Neural cell (in vitro differentiated cells): Measurements from ENCODE around the gene PSMC6.

ENCODE experiments used
- EZH2 ChIP-seq: fragments of 200-600, 300-800 bp; shearing (Covaris generic), sonication (generic); IDR thresholded peaks from 2 replicates; pipeline ENCODE4 v1.6.1; 2014; ENCODE audit warnings: antibody characterized with exemption, low read length, borderline replicate concordance, mild to moderate bottlenecking; ENCODE audit not compliant: insufficient read depth, poor library complexity, severe bottlenecking
- POLR2AphosphoS5 ChIP-seq: IDR thresholded peaks from 2 replicates; pipeline ENCODE4 v1.6.1; 2012
- TF ChIP-seq, protein P1 (sequence below): fragments of 450-650 bp; IDR thresholded peaks from 2 replicates; pipeline ENCODE4 v1.5.1; 2014; ENCODE audit warnings: antibody characterized with exemption, mild to moderate bottlenecking, moderate library complexity; ENCODE audit not compliant: poor library complexity, severe bottlenecking

GRCh38 chr14:52716155-52716554 is 9.2 kb downstream of the PSMC6 start:
- TF ChIP-seq, protein P1, sequence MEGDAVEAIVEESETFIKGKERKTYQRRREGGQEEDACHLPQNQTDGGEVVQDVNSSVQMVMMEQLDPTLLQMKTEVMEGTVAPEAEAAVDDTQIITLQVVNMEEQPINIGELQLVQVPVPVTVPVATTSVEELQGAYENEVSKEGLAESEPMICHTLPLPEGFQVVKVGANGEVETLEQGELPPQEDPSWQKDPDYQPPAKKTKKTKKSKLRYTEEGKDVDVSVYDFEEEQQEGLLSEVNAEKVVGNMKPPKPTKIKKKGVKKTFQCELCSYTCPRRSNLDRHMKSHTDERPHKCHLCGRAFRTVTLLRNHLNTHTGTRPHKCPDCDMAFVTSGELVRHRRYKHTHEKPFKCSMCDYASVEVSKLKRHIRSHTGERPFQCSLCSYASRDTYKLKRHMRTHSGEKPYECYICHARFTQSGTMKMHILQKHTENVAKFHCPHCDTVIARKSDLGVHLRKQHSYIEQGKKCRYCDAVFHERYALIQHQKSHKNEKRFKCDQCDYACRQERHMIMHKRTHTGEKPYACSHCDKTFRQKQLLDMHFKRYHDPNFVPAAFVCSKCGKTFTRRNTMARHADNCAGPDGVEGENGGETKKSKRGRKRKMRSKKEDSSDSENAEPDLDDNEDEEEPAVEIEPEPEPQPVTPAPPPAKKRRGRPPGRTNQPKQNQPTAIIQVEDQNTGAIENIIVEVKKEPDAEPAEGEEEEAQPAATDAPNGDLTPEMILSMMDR: no peak
- TF ChIP-seq EZH2: no peak
- no peak for TF ChIP-seq POLR2AphosphoS5
